HG02588 (cell line): ENCODE data around the gene PDZRN3.

Experiments
- ATAC-seq: cut with Tn5 transposase; IDR thresholded peaks from one replicate; pipeline ENCODE4 v1.9.1; 2021; ENCODE audit warnings: mild to moderate bottlenecking, moderate library complexity; ENCODE audit not compliant: unreplicated experiment

Gene PDZRN3

GRCh38 chr3:73561494-73561893, 63.2 kb downstream of the PDZRN3 start:
- ATAC-seq = no peak

- ATAC-seq = no peak
Observed at GRCh38 chr3:73559749-73560148, 65.0 kb downstream of the PDZRN3 start.

DNA sequence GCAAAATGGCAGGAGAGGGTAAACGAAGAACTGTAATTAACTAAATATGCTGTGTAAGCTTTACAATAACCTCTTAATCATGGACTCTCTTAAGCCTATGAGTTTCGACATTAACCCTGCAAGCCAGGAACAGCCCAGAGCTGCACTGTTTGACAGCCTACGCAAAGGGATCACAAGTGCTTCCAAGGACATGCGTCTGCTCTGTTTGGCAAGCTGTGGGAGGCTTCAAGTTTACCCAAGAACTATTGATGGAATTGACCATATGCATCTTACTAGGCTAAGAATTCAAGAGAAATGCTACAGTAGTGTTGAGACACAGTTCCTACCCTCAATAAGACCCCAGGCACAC, 66.0 kb downstream of the PDZRN3 start:
- no peak for ATAC-seq

GRCh38 chr3:73557986-73558726, 66.6 kb downstream of the PDZRN3 start:
- ATAC-seq = no peak

GRCh38 chr3:73556520-73557372, 68.0 kb downstream of the PDZRN3 start:
- no peak for ATAC-seq

GRCh38 chr3:73555076-73555475, 69.7 kb downstream of the PDZRN3 start:
- no peak for ATAC-seq

GRCh38 chr3:73552700-73553099, 72.0 kb downstream of the PDZRN3 start:
- ATAC-seq = no peak

GRCh38 chr3:73550032-73550431, 74.7 kb downstream of the PDZRN3 start:
- no peak for ATAC-seq

DNA sequence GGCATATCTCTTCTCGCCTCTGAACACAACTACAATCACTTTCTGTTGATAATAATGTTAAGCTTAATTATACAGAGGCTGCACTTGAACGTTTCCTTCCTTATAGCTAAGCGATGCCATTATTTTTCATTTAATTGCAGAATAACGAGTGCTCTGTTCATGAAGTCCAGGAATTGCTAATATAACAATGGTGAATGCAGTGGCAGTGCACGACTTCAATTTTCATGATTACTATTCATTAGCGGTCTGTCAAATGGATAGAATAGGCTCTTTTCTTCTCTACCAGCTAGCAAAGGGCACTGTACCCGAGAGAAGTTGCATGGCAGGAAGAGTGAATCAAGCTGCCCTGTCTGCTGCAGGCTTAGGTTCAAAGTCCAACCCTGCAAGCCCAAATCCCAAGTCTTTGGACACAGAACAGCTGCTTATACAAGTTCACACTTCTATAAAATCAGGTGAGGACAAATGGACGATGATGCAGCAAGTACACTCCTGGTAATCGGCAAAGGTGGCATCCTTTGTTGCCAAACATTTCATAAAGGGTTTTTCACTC, 75.6 kb downstream of the PDZRN3 start:
- ATAC-seq = no peak

DNA sequence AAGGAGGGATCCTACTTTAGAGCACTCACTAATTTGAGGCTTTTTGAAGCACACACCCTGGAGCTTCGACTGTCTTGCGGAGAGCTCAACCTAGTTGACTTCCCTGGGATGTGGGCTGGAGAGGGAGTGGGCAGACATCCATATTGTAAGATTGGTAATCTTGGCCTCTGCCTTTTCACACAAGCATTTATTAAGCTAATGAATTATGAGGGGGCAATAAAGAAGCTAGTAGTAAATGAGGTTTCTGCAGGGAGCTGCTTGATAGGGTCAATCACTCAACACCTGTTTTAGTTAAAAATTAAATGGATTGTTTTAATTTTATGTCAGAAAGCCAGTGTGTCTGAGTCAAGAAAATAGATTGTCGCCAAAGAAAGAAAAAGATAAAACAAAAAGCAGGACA, 76.3 kb downstream of the PDZRN3 start:
- ATAC-seq = no peak

- no peak for ATAC-seq
Observed at GRCh38 chr3:73547427-73548248, 77.1 kb downstream of the PDZRN3 start.

DNA sequence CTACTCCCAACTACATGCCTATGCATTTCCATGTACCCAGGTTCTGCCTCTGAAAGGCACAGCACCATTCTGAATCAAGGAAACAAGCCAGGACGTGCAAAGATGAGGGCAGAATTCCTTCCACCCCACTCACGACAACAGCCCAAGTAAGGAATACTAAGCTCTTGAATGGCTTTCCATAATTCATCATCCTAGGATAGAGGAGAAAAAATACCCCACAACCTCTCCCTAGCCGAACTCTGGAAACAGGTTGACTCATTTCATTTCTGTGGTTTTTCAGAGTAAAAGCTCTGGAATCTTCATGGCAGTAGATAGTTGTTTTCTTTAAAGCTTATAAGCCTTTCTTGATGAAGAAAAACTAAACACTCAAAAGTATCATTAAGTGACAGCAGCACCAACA, 77.8 kb downstream of the PDZRN3 start:
- ATAC-seq = no peak

- ATAC-seq = no peak
Observed at GRCh38 chr3:73543412-73543811, 81.3 kb downstream of the PDZRN3 start.

DNA sequence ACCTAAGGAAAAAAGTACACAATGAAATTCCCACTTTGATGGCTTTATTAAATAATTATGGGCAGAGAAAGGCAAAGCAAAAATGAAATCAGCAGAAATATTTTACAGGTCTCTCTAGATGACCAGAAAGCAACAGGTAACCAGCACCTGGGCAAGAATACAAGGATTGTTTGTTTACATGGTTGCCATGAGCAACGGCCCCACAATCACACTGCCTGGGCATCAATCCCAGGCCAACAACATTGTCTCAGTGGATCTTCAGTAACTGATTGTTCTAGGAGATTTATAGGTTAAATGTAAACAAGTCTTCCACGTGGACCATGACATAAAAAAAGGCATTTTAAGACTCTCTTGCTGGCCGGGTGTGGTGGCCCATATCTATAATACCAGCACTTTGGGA, 82.6 kb downstream of the PDZRN3 start:
- no peak for ATAC-seq

DNA sequence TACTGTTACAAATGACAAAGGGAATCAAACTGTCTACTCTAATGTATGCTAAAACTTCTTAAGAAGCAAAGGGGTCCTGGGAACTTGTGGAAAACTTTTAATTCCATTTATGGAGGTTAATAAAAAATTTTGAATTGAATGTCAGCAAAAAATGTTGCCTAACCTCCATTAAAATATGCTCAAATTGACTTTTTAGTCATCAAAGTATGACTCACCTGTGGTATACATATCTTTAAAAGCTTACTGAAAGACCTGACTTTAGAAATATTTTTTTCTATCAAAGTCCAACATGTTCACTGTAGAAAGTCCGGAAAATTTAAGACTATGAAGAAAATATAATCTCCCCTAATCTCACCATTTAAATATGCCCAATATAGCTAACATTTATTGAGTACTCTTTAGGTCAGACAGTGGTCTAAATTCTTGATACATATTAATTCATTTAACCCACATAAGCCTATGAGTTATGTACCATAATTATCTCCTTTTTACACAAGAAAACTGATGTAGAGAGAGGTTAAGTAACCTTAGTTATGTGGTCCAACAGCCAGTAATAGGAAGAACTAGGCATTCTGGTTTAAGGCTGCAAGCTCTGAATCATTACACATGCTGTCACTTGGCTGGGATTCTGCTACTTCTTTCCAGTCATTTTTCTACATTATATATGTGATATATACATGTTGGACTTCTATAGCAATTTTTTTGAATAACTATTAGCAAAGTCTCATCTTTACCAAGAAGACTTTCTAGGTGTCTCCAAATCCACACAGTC, 83.6 kb downstream of the PDZRN3 start:
- ATAC-seq = no peak

- no peak for ATAC-seq
Observed at GRCh38 chr3:73538486-73538885, 86.3 kb downstream of the PDZRN3 start.

DNA sequence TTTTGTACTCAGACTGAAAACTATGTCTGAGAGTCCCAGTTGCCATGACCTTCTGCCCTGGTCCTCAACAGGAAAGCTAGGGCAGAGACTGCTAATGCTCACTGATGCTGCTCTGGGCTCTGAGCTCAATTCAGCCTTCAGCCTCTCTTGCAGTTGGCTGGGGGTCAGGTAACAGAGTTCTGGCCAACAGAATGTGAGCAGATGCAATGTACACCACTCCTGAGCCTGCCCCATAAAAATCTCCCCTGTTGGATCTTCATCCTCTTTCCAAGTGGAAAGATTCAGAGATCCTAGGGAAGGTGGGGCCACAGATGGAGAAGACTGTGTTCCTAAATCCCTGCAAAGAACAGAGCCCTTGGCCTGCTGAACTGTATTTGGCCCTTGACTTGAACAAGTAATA, 87.8 kb downstream of the PDZRN3 start:
- ATAC-seq = no peak

GRCh38 chr3:73536336-73536895, 88.3 kb downstream of the PDZRN3 start:
- ATAC-seq = no peak

DNA sequence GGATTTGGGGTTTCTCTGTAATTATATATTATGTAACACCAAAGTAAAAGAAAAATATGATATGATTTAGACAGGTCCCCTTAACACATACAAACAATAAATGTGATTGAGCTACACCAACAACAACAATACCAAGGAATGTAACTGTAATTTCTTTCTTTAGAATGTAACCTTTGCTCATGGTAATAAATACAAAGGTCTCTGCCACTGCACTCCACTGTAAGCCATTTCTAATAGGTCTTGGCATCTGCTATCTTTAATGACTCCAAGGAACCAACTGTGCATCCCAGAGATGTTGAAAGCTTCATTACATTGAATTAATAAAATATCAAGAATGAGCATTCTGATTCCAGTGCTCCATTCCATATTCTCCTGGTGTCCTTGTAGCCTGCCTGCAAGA, 88.8 kb downstream of the PDZRN3 start:
- ATAC-seq = no peak

GRCh38 chr3:73535137-73535536, 89.6 kb downstream of the PDZRN3 start:
- ATAC-seq = no peak
